ENCODE measurements around the gene ZNF174. TPM values are rescaled to one million over a fixed set of nuclear protein-coding genes. Genes with fewer than 3 reads are reported as not detected.

Gene ZNF174
- total RNA-seq, 2 donors from 2014 or later = 4.9 to 13.0 TPM

DNA sequence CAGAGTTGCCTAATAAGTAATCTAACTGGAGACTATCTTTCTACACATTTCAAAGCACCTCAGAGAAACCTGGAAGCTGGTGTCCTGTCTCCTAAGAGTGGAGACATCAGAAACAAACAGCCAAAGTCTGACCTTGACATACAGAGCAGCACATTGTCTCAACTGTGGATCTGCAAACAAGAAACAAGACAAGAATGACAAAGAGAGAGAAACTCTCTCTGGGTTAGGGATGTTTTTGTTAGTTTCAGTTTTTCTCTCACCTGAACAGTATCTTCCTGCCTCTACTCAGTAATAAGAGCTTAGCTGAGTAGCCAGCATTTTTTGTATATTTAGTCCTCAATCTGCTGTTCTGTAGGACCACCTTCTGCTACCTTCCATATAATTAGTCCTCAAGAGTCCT, 33.4 kb downstream of the ZNF174 start:
- peaks cover 4% of the 10 kb centered on the region for H3K4me1 ChIP-seq
- no peak overlapping the region for H3K27ac ChIP-seq
- H3K36me3 ChIP-seq (replicated peaks in 1 of 2; ENCODE audit: insufficient read depth in 1 of 2, low read depth in 2 of 2) = no peaks in the 10 kb centered on the region
- ATAC-seq (no peak), DNase-seq (no peak)
- H3K9me3 ChIP-seq = no peaks in the 10 kb centered on the region
- intact Hi-C loops (cut with DNase I) = no loop called here
- TF ChIP-seq, protein P1, sequence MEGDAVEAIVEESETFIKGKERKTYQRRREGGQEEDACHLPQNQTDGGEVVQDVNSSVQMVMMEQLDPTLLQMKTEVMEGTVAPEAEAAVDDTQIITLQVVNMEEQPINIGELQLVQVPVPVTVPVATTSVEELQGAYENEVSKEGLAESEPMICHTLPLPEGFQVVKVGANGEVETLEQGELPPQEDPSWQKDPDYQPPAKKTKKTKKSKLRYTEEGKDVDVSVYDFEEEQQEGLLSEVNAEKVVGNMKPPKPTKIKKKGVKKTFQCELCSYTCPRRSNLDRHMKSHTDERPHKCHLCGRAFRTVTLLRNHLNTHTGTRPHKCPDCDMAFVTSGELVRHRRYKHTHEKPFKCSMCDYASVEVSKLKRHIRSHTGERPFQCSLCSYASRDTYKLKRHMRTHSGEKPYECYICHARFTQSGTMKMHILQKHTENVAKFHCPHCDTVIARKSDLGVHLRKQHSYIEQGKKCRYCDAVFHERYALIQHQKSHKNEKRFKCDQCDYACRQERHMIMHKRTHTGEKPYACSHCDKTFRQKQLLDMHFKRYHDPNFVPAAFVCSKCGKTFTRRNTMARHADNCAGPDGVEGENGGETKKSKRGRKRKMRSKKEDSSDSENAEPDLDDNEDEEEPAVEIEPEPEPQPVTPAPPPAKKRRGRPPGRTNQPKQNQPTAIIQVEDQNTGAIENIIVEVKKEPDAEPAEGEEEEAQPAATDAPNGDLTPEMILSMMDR (IDR thresholded peaks at IDR 0.05) = no peak
- no peak for TF ChIP-seq POLR2A (IDR thresholded peaks at IDR 0.05)
- H3K27me3 ChIP-seq = no peaks in the 10 kb centered on the region
- H3K4me3 ChIP-seq = no peak overlapping the region

DNA sequence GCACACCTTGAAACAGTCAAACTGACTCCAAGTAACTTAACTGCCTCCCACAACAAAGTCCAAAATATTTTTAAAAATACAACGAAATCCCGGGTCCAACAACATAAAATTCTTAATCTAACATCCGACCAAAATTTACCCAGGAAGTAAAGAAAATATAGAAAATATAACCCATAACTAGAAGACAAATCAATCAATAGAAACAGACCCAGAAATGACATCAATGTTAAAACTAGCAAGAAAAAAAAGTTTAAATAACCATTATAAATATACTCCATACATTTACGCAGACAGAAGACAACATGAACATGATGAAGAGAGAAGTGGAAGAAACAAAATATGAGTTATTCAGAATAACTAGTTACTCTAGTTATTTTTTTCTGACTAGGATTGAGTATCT, 38.6 kb downstream of the ZNF174 start:
- no peak for TF ChIP-seq POLR2A (IDR thresholded peaks at IDR 0.05)
- TF ChIP-seq, protein P1 (IDR thresholded peaks at IDR 0.05) = no peak
- ATAC-seq (no peak), DNase-seq (no peak)
- no peaks in the 10 kb centered on the region for H3K27me3 ChIP-seq
- no peak overlapping the region for H3K4me3 ChIP-seq
- peaks cover 15% of the 10 kb centered on the region for H3K4me1 ChIP-seq
- WGBS, 2 donors = 81 to 85% methylated on average over 4 of the region's 4 CpGs
- no peaks in the 10 kb centered on the region for H3K9me3 ChIP-seq
- H3K27ac ChIP-seq = no peak overlapping the region
- H3K36me3 ChIP-seq (replicated peaks in 1 of 2; ENCODE audit: insufficient read depth in 1 of 2, low read depth in 2 of 2) = no peaks in the 10 kb centered on the region
- intact Hi-C loops (cut with DNase I) = no loop called here

DNA sequence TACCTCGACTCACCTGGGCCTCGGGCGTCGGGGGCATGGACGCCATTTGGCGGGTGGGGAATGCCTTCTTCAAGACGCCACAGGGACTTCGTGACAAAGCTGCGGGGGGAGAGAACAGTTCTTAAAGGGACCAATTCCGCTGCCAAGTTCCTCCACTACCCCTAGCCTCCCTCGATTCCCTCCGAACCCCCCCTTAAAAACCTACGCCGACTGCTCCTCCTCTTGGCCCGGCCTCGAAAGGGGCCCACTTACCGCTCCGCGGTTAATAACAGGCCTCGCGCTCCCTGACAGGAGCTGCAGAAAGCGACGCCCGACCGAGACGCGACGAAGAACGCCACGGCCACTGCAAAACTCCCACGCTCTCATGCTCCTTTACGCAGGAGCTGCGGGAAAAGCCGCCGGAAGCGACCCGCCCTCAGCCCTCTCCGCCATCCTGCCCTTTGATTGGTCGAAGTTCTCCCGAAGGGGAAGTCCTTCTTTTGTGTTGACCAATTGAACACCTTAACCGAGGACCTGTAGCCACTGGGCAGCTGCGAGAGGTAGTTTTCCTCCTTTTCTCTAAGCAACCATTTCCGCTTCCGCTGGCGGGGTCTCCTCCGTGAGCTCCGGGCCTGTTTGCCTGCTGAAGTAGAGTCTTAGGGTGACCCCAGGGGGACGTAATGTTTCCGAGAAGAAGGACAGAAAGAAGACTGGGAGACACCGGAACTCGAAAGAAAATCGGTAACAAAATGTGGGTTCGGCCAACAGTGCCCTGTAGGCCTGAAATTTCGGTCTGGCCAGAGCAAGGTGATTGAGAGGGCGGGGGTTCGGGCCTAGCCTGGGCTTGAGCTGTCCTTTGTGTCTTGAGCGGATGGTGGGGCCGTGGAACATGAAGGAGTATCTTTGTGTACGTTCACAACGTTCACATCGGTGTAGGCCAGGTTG, 42.4 kb downstream of the ZNF174 start, which contains the start of the genes NAA60 and ZNF597:
Gene NAA60, plus strand, starts transcription at position 573 of the 924 bp plus-strand sequence. CDS start 32,548 bp downstream, outside the sequence.
Gene ZNF597, minus strand, starts transcription at position 397 of the 924 bp plus-strand sequence. Its CDS starts 351 bp downstream, at position 46.
- TF ChIP-seq, protein P1 (IDR thresholded peaks at IDR 0.05) = no peak
- peak in 2 of 3 donors; percentile 55 to 59 for TF ChIP-seq POLR2A (IDR thresholded peaks at IDR 0.05)
- peak; percentile 99 for ATAC-seq

DNA sequence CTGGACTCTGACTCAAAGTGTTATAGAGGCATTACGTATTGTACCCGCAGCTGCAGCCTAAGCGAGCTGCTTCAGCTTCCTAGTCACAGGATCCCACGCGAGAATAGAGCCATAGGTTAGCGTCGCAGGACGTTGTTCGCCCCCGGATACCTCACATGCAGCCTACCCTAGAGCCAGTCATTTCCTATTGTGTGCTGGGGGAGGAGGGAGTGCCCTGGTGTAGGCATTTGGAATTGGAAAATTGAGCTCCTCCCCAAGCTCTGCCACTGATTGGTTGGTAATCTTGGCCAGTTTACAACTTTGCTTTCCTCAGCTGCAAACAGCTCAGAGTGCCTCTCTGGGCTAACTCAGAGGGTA, 43.0 kb downstream of the ZNF174 start:
- peak overlapping the region in 1 of 2 donors; percentile 16 for H3K4me3 ChIP-seq
- intact Hi-C loops (cut with DNase I) = no loop called here
- no peaks in the 10 kb centered on the region for H3K27me3 ChIP-seq
- ATAC-seq = peak; percentile 58
- no peaks in the 10 kb centered on the region for H3K36me3 ChIP-seq (replicated peaks in 1 of 2; ENCODE audit: insufficient read depth in 1 of 2, low read depth in 2 of 2)
- H3K27ac ChIP-seq = peak overlapping the region in 2 of 4 donors; percentile 57 to 73
- no peaks in the 10 kb centered on the region for H3K9me3 ChIP-seq
- peaks cover 17% of the 10 kb centered on the region for H3K4me1 ChIP-seq
- TF ChIP-seq, protein P1 (IDR thresholded peaks at IDR 0.05) = peak in 1 of 7 experiments; percentile 18
- peak in 1 of 3 donors; percentile 56 for TF ChIP-seq POLR2A (IDR thresholded peaks at IDR 0.05)
- 40 to 43% methylated on average over 10 of the region's 10 CpGs for WGBS, 2 donors
- DNase-seq = no peak

More for the DNA sequence above, 42.4 kb downstream of the ZNF174 start, which contains the start of the genes NAA60 and ZNF597:
- 42 to 50% methylated on average over 59 to 61 of the region's 61 CpGs for WGBS, 2 donors
- Histone ChIP-seq H3K9me3 (no peaks in the 10 kb centered on the region), H3K4me3 (peak within 1 kb of the TSS; percentile 12 to 16), H3K4me1 (peaks cover 17% of the 10 kb centered on the region), H3K27ac (peak within 1 kb of the TSS in 2 of 4 donors; percentile 57 to 73), H3K27me3 (no peaks in the 10 kb centered on the region), H3K36me3 (replicated peaks in 1 of 2; ENCODE audit: insufficient read depth in 1 of 2, low read depth in 2 of 2) (no peaks in the 10 kb centered on the region)
- peak; percentile 81 to 90 (median 86) for DNase-seq
- intact Hi-C loops (cut with DNase I) = no loop called here
